Right lobe of liver (tissue), 6 donors: Measurements from ENCODE around the gene ANP32A. TPM values are rescaled to one million over a fixed set of nuclear protein-coding genes. Genes with fewer than 3 reads are reported as not detected.

Experiments used
- ATAC-seq, 4 donors: fragments of 200-7000 bp; cut with Tn5 transposase; one replicate each; pipeline ENCODE4 v1.9.1; 2020; ENCODE audit warnings: mild to moderate bottlenecking in 4 of 4, moderate library complexity in 4 of 4
- DNase-seq, 3 donors: peaks; one replicate each; pipeline ENCODE4 v3.0.0-alpha.2; 2020
- H3K27ac ChIP-seq, 3 donors: fragments of 200-600 bp; one replicate each; pipeline ENCODE4 v1.8.0; 2022
- H3K27me3 ChIP-seq, 2 donors: fragments of 200-600 bp; one replicate each; pipeline ENCODE4 v1.8.0; 2022
- H3K36me3 ChIP-seq, 4 donors: fragments of 200-600 bp; sonication (generic) in 1 of 4; one replicate each; pipeline versions ENCODE4 v1.5.1 to v1.8.0; 2017 to 2022; ENCODE audit warnings: control low read depth in 1 of 4
- H3K4me1 ChIP-seq, 4 donors: fragments of 200-600 bp; sonication (generic) in 1 of 4; one replicate each; pipeline versions ENCODE4 v1.5.1 to v1.8.0; 2017 to 2022; ENCODE audit warnings: control low read depth in 1 of 4
- H3K4me3 ChIP-seq, 3 donors: fragments of 200-600 bp; one replicate each; pipeline ENCODE4 v1.8.0; 2022
- H3K9me3 ChIP-seq, 4 donors: fragments of 200-600 bp; sonication (generic) in 1 of 4; one replicate each; pipeline versions ENCODE4 v1.5.1 to v1.8.0; 2017 to 2022; ENCODE audit warnings: control low read depth in 1 of 4
- CTCF ChIP-seq, 4 donors: fragments of 200-600 bp in 3 of 4; fragments of 450-650 bp in 1 of 4; IDR thresholded peaks; one replicate each; pipeline versions ENCODE4 v1.5.1 to v1.8.0; 2016 to 2022; ENCODE audit warnings: antibody characterized with exemption in 4 of 4, mild to moderate bottlenecking in 2 of 4
- POLR2A ChIP-seq: fragments of 450-650 bp; IDR thresholded peaks from one replicate; pipeline ENCODE4 v1.6.1; 2017; ENCODE audit warnings: antibody characterized with exemption, mild to moderate bottlenecking
- WGBS: methylation state at CpG from one replicate; pipeline ENCODE4 v1.1.6; 2018; ENCODE audit warnings: low coverage, low lambda C conversion rate; ENCODE audit not compliant: insufficient coverage; ENCODE audit errors: missing lambda C conversion rate; 5-methylcytosine and 5-hydroxymethylcytosine counted together
- intact Hi-C, 2 donors: fragments of 100-400 bp; cut with DNase I; formaldehyde crosslinking; loops; one replicate each; pipeline versions ENCODE4 v1.11.2 to v1.14.1; 2022
- total RNA-seq, 6 experiments: library from RNA; depleted of rRNA in 2 of 6; stranded (reverse); fragments of >200 nt in 2 of 6; fragmentation: NEBNext Ultra II Directional in 3 of 6; extraction: Animal tissue kit (Norgen Biotek cat#: 25700) in 3 of 6; gene quantifications; one replicate each; pipeline versions ENCODE4 v1.1.0 to v1.2.4, GENCODE V29; 2016 to 2023
- donor health status: DM: no; HTN: yes; CAD: no.
- donor health status: DM: no; HTN: no; CAD: no.
- donor health status: DM: no; HTN: no; CAD: no.
- donor health status: DM: no; HTN: yes; CAD: no.
- donor health status: DM: no; HTN: yes; CAD: no.

Gene ANP32A
- total RNA-seq, 6 experiments from 2014 or later: 39.9 to 66.6 (median 49.0) TPM

GRCh38 chr15:68844856-68845550 is 24.3 kb upstream of the ANP32A start:
- TF ChIP-seq POLR2A (no peak), CTCF (IDR thresholded peaks at IDR 0.05) (no peak)
- intact Hi-C loops: no loop called here
- DNase-seq: no peak
- no peak for ATAC-seq
- WGBS: 60% methylated on average over 5 of the region's 5 CpGs
- H3K4me1 ChIP-seq: no peaks in the 10 kb centered on the region
- H3K4me3 ChIP-seq: no peak overlapping the region
- peaks cover 0 to 20% of the 10 kb centered on the region in 2 donors for H3K27me3 ChIP-seq
- no peaks in the 10 kb centered on the region for H3K9me3 ChIP-seq
- no peaks in the 10 kb centered on the region for H3K36me3 ChIP-seq
- H3K27ac ChIP-seq: no peak overlapping the region

- DNase-seq (peak in 1 of 3 donors; percentile 32), ATAC-seq (peak; percentile 58 to 73 (median 61))
- Histone ChIP-seq H3K36me3 (no peaks in the 10 kb centered on the region), H3K27me3 (peaks cover 0 to 20% of the 10 kb centered on the region in 2 donors), H3K4me3 (peak overlapping the region; percentile 29 to 40 (median 29)), H3K9me3 (no peaks in the 10 kb centered on the region), H3K27ac (no peak overlapping the region), H3K4me1 (no peaks in the 10 kb centered on the region)
- WGBS: 12% methylated on average over 19 of the region's 32 CpGs
- intact Hi-C loops: no loop called here
- TF ChIP-seq POLR2A (no peak), CTCF (IDR thresholded peaks at IDR 0.05) (no peak)
These were observed 23.0 kb upstream of the ANP32A start for GRCh38 chr15:68843425-68844311.

GRCh38 chr15:68842958-68843357 is 22.3 kb upstream of the ANP32A start:
- 75% methylated on average over 1 of the region's 1 CpG for WGBS
- TF ChIP-seq CTCF (IDR thresholded peaks at IDR 0.05) (no peak), POLR2A (no peak)
- H3K27me3 ChIP-seq: peaks cover 0 to 20% of the 10 kb centered on the region in 2 donors

GRCh38 chr15:68834346-68834745 is 13.7 kb upstream of the ANP32A start:
- no peak for DNase-seq
- ATAC-seq: peak; percentile 18 to 34 (median 20)
- H3K4me1 ChIP-seq: no peaks in the 10 kb centered on the region
- intact Hi-C loops: no loop called here
- no peak for TF ChIP-seq POLR2A
- TF ChIP-seq CTCF (IDR thresholded peaks at IDR 0.05): no peak
- WGBS: 42% methylated on average over 2 of the region's 3 CpGs
- no peak overlapping the region for H3K27ac ChIP-seq
- H3K4me3 ChIP-seq: no peak overlapping the region
- no peaks in the 10 kb centered on the region for H3K36me3 ChIP-seq
- H3K27me3 ChIP-seq: no peaks in the 10 kb centered on the region
- no peaks in the 10 kb centered on the region for H3K9me3 ChIP-seq

More at GRCh38 chr15:68842958-68843357, 22.3 kb upstream of the ANP32A start:
- Histone ChIP-seq H3K9me3 (no peaks in the 10 kb centered on the region), H3K27ac (no peak overlapping the region), H3K4me1 (no peaks in the 10 kb centered on the region), H3K4me3 (no peak overlapping the region), H3K36me3 (no peaks in the 10 kb centered on the region)
- ATAC-seq: no peak
- DNase-seq: no peak
- intact Hi-C loops: no loop called here
